T-helper 2 cell treated with Interferon-gamma antibody and Interleukin-4, amounts not matched to agents 100 ng/mL and 5 ng/mL, for 36 hours (primary cell): ENCODE data around the gene FAM118B. TPM values are rescaled to one million over a fixed set of nuclear protein-coding genes. Genes with fewer than 3 reads are reported as not detected.
"Not testable (repeated sequence)": the region's sequence is repeated elsewhere in the genome, so short reads cannot be mapped to it uniquely, and the experiment has no call there.

Source experiments
- intact Hi-C: fragments of 100-400 bp; cut with micrococcal nuclease; formaldehyde crosslinking; loops from one replicate; pipeline ENCODE4 v1.15.1; 2023
- total RNA-seq: library from RNA; stranded (reverse); gene quantifications from 2 replicates; pipeline ENCODE4 v1.2.3, GENCODE V29; 2022

The FAM118B gene
- total RNA-seq, 1 donor from 2014 or later = 11.8 TPM

GRCh38 chr11:126307706-126308105, 96.1 kb downstream of the FAM118B start:
- intact Hi-C loops = no loop called here

GRCh38 chr11:126308271-126308671, 96.7 kb downstream of the FAM118B start:
- intact Hi-C loops = no loop called here

GRCh38 chr11:126308771-126309170, 97.2 kb downstream of the FAM118B start:
- intact Hi-C loops = not testable (repeated sequence)

- intact Hi-C loops = loop anchor here (1.0 kb wide), 1 partner anchor 170 kb away; no protein-coding TSS in a partner anchor
Measured at GRCh38 chr11:126310200-126310991, 98.8 kb downstream of the FAM118B start.

- intact Hi-C loops = loop anchor here (1.0 kb wide), 1 partner anchor 169 kb away; no protein-coding TSS in a partner anchor
Measured at GRCh38 chr11:126310992-126311310, 99.4 kb downstream of the FAM118B start.

- intact Hi-C loops = no loop called here
Measured at GRCh38 chr11:126311401-126312291, 100.1 kb downstream of the FAM118B start.

Other genes starting within 250 kb of the FAM118B start
- gene CDON, start 148.9 kb upstream of the FAM118B start, total RNA-seq = 2.6 and 4.5 TPM in 2 replicates
- 34.9 and 36.3 TPM in 2 replicates for gene RPUSD4, start 132 bp upstream of the FAM118B start, total RNA-seq
- gene SRPRA, start 57.1 kb downstream of the FAM118B start, total RNA-seq = 150 and 157 TPM in 2 replicates
- gene FOXRED1, start 57.4 kb downstream of the FAM118B start, total RNA-seq = 43.1 and 48.2 TPM in 2 replicates
- 14.8 and 17.6 TPM in 2 replicates for gene TIRAP, start 71.3 kb downstream of the FAM118B start, total RNA-seq
- 38.8 and 43.9 TPM in 2 replicates for gene DCPS, start 92.3 kb downstream of the FAM118B start, total RNA-seq
- gene ST3GAL4, start 143.9 kb downstream of the FAM118B start, total RNA-seq = 8.4 and 9.0 TPM in 2 replicates